Measurements from ENCODE around the gene LRRN4CL.
A peak's percentile ranks its signal among the peaks of the same experiment; 100 is the strongest.

The LRRN4CL gene

GRCh38 chr11:62646825-62647608 lies 42.3 kb downstream of the LRRN4CL start:
- no peak for DNase-seq

GRCh38 chr11:62645946-62646824 lies 43.1 kb downstream of the LRRN4CL start, which contains the start of gene GANAB:
GANAB (minus strand) TSS chr11:62646613; CDS start chr11:62646599, 14 bp downstream.
- DNase-seq = peak; percentile 84 to 97 (median 95)

- no peak for DNase-seq
These were observed 43.7 kb downstream of the LRRN4CL start for GRCh38 chr11:62645671-62645945.

- DNase-seq = no peak
These were observed 45.1 kb downstream of the LRRN4CL start for GRCh38 chr11:62644220-62644619.

Measured in C1 segment of cervical spinal cord (tissue), 14 donors.